CD4-positive, alpha-beta T cell treated with Interferon gamma for 1 hour (primary cell): ENCODE results near the gene SWT1.
"Not testable (repeated sequence)": the region's sequence is repeated elsewhere in the genome, so short reads cannot be mapped to it uniquely, and the experiment has no call there.

Experiments
- DNase-seq: peaks from one replicate; pipeline ENCODE4 v3.0.0-alpha.2; 2020

The SWT1 gene

DNA sequence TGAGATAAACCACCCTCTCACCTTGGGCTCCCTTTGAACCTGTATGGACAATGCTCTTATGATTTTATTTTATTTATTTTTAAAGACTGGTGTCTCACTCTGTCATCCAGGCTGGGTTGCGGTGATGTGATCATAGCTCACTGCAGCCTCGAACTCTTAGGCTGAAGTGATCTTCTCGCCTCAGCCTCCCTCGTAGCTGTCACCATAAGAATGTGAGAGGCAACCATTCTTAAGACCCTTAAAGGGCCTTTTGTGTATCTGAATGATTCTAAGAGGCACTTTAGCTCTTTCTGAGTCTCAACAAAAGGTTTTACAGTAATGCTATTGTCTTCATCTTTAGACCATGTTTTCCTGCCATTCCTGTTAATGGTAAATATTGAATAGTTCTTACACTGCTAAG lies 93.1 kb downstream of the SWT1 start:
- DNase-seq, result no peak

- not testable (repeated sequence) for DNase-seq
These were observed 95.0 kb downstream of the SWT1 start for GRCh38 chr1:185251928-185252327.

DNA sequence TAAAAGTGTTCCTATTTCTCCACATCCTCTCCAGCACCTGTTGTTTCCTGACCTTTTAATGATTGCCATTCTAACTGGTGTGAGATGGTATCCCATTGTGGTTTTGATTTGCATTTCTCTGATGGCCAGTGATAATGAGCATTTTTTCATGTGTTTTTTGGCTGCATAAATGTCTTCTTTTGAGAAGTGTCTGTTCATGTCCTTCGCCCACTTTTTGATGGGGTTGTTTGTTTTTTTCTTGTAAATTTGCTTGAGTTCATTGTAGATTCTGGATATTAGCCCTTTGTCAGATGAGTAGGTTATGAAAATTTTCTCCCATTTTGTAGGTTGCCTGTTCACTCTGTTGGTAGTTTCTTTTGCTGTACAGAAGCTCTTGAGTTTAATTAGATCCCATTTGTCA lies 95.4 kb downstream of the SWT1 start:
- not testable (repeated sequence) for DNase-seq

DNA sequence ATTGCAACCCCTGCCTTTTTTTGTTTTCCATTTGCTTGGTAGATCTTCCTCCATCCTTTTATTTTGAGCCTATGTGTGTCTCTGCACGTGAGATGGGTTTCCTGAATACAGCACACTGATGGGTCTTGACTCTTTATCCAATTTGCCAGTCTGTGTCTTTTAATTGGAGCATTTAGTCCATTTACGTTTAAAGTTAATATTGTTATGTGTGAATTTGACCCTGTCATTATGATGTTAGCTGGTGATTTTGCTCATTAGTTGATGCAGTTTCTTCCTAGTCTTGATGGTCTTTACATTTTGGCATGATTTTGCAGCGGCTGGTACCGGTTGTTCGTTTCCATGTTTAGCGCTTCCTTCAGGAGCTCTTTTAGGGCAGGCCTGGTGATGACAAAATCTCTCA lies 98.6 kb downstream of the SWT1 start:
- not testable (repeated sequence) for DNase-seq

GRCh38 chr1:185257116-185257949 lies 100.4 kb downstream of the SWT1 start:
- not testable (repeated sequence) for DNase-seq

DNA sequence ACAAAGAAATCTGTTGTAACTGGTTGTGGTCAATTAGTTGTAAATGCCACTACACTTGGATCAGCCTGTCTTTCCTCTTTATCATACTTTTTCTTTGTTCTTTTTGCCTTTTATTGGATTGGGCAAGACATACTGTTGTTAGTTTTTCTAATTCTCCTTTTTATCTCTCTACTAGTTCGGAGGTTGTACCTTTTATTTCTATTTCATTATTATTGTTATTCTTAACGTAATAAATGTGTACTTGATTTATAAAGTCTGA lies 100.9 kb downstream of the SWT1 start:
- DNase-seq, result no peak

GRCh38 chr1:185258676-185259075 lies 101.7 kb downstream of the SWT1 start:
- no peak for DNase-seq

- no peak for DNase-seq
These were observed 103.6 kb downstream of the SWT1 start for GRCh38 chr1:185260611-185261010.

GRCh38 chr1:185262151-185262550 lies 105.2 kb downstream of the SWT1 start:
- DNase-seq, result no peak

DNA sequence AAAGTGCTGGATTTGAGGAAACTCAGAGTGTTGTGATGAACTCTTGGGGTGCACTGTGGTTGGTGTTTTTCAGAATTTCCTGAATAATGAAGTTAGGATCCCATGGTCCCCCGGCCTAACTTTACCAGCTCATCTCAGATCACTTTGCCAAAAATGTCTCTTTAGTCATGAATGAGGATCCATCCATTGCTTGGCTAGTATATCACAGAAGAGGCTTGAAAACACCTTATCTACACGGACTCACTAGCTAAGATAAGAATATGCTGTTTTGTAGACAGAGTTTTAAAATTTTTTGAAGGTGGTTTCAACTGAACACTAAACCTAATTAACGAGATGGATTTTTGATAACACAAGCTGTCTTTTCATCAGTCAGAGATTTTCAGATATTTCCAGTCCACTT lies 106.3 kb downstream of the SWT1 start:
- DNase-seq, result no peak

- DNase-seq, result no peak
These were observed 106.8 kb downstream of the SWT1 start for GRCh38 chr1:185263780-185264179.

DNA sequence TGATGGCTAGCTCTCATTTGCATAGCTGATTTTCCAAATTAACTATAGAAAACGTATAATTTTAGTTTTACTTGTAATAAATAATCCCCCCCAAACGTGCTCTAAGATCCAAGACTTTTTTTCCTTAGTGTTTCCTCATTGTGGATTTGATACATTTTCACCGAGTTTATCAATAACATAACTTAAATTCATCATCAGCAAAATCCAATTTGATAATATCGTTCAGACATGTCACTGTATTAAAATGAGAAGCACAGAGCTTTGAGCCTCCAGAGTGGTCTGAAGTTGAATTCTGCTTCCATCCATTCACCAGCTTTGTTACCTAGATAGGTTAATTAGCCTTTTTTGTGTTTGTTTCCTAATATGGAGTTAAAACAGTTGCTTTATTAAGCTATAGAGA lies 108.3 kb downstream of the SWT1 start:
- DNase-seq, result no peak

DNA sequence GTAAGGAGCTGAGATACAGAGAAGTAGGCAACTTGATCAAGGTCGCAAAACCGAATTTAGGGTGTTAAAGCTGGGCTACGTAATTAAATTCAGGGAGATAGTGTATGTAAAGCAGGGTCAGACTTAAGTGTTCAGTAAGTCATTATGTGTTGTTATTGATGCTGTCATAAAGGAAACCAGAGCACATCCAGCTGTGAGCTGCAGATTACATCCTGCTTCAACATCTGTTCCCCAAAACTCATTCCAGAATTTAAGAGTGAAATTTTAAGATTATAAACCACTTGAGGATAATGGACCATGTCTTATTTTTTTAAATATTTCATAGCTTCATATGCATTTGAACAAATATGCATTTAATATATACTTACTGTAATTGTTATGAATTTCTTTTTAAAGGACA lies 110.3 kb downstream of the SWT1 start:
- DNase-seq, result no peak

- no peak for DNase-seq
These were observed 110.7 kb downstream of the SWT1 start for GRCh38 chr1:185267701-185268100.

DNA sequence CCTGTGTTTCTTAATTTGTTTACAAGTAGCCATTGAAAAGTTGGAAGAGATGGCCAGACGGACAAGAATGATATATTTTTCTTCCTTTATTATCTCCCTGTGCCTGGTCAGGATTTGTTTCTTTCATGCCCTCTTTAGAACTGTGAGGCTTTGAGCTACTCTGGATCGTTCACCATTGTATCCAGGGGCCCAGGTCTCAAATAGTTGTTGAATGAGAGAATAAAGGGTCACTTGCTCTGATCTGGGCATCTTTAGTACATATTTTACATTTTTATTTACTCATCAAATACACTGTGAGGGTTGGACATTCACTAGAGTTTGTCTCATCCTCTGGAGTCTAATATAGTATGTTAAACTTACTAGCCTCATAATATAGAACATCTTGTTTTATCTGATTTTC lies 111.4 kb downstream of the SWT1 start:
- DNase-seq, result no peak

DNA sequence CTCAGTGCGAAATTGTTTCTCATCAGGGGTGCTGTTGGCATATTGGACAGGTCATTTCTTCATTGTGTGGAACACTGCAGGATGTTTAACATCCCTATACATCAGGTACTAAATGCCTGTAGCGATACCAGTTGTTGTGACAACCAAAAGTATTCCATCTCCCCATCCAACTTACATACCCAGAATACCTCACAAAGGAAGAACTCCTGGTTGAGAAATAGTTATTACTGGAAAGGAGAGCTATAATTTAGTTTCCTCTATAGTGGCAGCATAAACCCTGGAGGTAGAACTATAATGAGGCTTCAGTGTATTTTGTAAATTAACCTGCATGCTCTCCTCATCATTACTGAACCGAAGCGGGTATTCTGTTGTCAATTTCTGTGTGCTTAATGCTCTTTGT lies 115.0 kb downstream of the SWT1 start:
- DNase-seq, result no peak

DNA sequence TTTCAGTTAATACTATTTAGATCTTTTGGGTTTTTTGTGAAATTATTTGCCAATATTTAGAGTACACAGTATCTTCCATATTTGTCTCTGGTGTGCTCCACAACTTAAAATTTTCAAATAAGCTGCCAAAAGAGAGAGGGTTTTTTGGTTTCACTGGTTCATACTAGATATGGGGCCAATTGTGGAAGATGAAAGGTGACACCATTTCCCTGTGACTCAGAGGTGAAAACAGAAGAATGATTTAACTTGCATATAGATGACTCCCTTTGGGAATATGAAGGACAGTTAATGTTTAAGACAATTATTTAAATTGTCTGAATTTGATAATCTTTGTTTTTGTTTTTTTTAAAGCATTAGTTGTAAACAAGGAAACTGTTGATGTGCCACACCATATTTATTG lies 122.6 kb downstream of the SWT1 start:
- DNase-seq, result no peak

DNA sequence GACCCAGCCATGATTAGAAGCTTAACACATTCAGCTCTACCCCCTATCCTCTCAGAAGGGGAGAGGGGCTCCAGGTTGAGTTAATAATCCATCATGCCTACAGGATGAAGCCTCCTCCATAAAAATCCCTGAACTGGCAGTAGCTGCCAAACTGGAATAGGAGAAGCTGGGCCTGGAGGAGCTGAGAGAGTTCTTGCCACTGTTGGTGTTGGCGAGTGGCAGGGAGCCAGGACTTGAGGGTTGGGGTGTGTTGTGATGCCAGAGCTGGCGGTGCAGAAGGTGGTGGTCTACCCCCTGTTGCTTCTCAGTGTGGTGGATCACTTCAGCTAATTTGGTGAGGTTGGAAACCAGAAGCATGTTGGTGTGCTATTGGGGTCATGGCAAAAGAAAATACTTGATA lies 123.6 kb downstream of the SWT1 start:
- no peak for DNase-seq

DNA sequence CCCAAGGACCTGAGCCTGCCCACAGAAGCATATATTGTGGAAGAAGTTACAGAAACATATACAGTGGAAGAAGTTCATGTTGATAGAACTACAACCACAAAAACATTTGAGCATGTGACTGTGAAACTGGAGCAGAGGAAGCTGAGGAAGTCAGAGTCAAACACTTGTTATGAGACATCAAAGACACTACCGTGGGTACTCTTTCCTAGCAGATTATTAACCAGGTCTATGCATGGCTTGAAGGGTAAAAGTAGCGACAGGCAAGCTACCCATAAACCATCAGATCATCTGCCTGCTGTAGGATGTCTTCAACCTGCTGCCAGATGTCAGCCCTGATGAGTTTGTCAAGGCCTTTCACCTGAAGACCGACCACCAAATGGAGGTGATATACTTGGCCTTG lies 124.3 kb downstream of the SWT1 start:
- no peak for DNase-seq

- no peak for DNase-seq
These were observed 127.1 kb downstream of the SWT1 start for GRCh38 chr1:185284116-185284515.

DNA sequence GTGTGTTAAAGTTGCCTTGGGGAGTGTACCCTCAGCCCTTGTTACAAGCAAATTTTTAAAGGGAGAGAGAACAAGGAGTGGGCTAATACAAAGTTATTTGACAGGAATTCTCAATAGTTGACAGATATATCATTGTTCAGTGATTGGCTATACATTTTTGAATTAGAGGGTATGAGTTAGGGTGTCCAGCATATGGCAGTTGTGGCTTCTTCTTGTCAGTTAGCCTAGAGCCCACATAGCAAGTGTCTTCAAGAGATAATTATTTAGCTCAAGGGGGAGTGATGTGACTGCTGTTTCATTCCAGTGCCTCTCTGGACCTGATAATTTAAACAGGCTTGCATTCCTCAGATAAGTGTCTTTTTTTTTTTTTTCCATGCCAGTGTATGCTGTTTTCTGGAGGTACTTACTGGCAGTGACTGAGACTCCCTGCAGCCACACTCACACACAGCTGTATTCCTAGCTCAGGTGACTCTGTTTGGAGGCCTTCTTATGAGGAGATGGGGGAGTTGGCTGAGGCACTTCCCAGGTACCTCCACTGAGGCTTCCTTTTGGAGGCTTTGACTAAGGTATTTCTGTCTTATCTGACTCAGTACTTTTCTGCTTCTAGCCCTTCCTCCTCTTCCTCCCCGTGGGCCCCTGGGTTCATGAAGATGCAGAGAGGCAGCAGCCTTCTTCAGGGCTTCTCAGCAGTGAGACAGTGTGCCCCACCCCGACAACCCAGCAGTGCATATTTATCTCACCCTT lies 127.7 kb downstream of the SWT1 start:
- no peak for DNase-seq

DNA sequence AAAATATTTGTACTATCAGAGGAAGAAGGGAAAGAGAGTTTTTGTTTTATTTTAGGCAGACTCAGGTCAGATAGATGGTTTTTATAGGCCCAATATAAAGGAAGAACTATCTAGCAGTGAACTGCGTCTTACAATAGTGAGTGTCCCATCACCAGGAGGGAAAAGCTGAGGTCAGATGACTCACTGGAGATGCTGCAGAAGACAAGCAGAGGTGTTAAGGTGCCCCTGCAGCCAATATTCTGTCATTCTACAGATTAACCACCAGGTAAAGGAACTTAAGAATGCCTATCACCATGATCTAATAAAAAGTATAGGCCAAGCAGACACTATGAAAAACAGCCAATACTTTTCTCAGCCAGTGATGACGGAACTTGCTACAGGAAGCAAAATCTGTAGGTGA lies 130.5 kb downstream of the SWT1 start:
- DNase-seq, result no peak

- DNase-seq, result no peak
These were observed 131.5 kb downstream of the SWT1 start for GRCh38 chr1:185288435-185288834.

GRCh38 chr1:185289880-185290279 lies 132.9 kb downstream of the SWT1 start:
- DNase-seq, result no peak

- DNase-seq, result no peak
These were observed 134.2 kb downstream of the SWT1 start for GRCh38 chr1:185291159-185291558.
